CD4-positive, alpha-beta T cell treated with Interferon alpha-2 for 1 hour (primary cell): ENCODE measurements around the gene COL13A1.

ENCODE experiments used
- DNase-seq, 2 donors: peaks; one replicate each; pipeline ENCODE4 v3.0.0-alpha.2; 2020 to 2022

Gene COL13A1

GRCh38 chr10:69801434-69802315 is at the start of gene COL13A1:
COL13A1 (plus strand) TSS chr10:69801906; CDS start chr10:69802424, 518 bp downstream.
- no peak for DNase-seq

DNA sequence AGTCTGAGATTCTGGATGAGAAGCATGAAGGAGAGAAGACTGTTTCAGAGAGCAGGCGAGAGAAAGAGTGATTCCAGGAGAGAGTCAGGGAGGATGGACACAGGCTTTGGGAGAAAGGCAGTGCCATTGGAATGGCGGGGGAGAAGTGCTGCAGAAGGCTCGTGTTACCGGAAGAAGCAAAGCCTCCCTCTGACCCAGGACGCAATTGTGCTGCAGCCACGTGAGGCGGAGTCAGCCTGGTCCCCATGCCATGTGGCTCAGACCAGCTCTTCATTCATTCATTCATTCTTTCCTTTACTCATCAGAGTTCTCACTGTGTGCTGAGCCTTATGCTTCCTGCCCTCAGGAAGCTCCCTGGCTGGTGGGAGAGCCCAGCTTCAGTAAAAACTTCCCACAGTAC is 49.2 kb upstream of the COL13A1 start:
- no peak for DNase-seq

DNA sequence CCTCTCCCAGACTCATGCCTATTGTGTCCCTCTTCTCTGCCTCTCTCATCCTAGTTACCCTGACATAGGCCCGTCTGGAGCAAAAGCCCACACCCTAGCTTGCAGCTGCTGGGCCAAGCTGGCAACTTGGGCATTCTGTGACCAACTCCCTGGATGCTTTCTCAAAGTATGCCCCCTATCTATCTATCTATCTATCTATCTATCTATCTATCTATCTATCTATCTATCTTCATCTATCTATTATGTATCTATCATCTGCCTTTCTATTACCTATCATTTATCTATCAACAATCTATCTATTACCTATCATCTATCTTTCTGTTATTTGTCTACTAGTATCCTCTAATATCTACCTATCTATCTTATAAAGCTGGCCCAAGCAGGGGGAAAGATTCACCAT is 45.4 kb upstream of the COL13A1 start:
- DNase-seq = no peak

DNA sequence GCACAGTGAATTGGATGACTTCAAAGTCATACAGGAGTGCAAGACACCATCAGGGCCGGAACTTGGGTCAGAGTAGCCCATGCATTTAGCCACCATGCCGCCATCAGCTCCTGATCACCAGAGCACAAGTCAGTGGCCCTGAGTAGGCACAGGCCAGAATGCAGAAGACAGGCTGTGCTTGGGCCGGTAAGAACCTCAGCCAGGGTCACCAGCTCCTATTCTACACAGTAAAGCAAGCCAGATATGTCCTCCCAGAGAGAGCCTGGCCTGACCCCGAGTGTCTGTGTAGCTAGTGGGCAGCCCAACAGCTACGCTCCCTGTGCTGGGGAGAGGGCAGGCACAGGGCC is 44.5 kb upstream of the COL13A1 start:
- no peak for DNase-seq

DNA sequence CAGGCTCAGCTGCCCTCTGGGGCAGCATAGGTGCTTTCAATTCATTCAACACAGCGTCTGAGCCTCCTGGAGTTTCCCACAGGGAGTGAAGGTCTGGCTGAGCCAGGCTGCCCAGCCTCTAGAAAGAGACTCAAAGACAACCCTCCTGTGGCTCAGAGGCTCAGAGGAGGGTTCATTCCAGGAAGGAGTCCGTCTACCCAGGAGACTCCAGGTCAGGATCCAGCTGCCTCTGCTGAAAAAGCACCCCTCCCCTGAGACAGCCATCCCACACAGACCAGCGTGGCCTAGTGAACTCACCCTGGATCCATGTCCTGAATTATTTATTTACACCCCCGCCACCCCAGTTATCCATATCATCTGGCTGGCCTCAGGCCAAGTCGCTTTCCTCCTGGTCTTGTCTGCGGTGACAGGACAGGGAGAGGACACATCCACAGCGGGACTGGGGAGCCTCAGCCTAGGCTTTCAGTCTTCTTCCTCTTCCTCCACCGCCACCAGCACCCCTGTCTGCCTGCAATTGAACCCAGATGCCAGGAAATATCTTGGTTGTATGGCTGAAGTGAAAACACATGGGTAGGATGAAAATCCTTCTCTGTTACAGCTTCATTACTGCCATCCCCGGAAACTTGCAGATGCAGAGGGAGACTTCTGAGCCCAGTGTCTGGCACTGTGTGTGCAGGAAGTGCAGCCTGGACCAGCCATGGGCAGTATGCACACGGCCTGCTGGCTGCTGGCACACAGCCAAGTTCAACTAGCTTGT is 44.0 kb upstream of the COL13A1 start:
- no peak for DNase-seq

GRCh38 chr10:69758310-69758728 is 43.4 kb upstream of the COL13A1 start:
- DNase-seq = no peak

DNA sequence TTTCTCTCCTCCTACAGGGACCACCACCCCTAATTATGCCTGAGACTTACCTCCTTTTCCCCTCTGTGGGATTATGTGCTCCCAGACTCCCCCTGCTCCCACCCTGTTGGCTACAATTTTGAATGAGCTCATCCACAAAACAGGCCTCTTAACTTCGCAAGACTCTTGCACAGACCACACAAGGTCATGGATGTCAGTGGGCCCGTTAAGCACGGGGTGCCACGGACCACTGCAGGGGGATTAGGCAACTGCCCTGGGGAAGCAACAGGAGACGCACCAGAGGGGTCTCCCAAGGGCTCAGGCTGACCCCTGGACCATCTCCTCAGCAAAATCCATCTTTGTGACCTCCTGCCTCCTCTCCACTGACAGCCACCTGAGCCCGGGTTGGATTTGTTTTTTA is 42.1 kb upstream of the COL13A1 start:
- DNase-seq = no peak

DNA sequence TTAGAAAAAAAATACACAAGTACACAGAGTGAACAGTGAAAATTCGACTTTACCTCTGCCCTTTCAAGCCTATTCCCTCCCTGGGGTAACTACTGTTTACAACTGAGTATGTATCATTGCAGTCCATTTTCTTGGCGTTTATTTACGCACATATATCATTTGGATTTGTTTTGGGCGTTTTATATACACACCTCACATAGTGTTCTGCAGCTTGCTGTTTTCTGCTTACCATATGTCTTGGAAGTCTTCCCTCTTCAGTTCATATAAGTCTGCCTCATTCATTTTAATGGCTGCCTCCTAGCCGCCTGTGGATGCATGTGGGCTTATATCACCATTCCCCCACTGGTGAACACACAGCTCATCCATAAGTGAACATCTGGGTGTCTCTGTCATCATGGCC is 41.6 kb upstream of the COL13A1 start:
- no peak for DNase-seq

DNA sequence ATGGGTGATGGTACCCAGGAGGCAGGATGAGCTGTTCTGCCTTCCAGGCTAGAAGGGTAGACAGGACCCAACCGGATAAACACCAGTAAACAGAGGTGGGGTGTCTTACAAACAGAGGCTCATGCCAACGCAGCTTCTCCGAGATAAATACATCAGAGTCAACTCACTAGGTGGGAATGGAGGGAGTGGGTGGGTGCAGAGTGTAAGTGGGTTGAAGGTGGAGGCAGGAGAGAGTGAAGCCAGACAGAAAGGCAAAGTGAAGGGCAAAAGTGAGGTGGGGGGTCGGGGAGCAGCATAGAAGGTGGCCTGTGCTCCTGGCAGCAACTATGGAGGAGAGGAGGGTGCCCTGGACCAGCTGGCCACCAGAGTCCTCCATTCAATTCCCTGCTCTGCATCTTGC is 40.4 kb upstream of the COL13A1 start:
- no peak for DNase-seq

DNA sequence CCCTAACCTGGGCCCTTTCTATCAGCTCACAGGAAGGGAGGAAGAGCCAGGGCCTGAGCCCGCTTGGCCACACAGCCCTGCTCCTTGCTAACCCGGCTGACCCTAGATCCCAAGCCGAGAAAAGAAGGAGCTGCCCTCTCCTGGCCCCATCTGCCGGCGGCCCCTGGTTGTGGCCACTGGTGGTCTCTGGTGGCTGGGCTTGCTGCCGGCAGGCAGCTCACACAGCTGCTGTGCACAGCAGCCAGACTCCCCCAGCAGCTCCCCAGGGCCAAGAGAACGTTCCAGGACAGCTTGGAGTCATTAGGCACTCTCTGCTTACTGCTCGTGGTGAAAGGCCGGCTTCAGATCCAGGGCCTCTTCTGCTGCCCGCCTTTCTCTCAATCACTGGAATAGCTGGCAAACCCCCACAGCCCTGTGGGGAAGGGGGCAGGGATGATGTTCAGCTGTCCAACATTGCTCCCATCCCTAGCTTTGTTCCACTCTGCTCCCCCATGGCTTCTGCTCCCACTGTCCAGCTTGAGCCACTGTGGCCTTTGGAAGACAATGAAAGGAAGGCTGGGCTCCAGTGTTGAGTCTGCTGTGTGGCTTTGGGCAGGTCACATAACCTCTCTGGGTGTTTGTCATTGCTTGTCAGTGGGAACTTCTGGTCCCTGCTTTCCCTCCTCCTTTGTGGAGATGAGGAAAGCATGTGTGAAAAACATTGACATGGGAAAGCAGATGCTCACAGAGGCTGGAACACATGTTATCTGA is 35.4 kb upstream of the COL13A1 start:
- DNase-seq = no peak

GRCh38 chr10:69767793-69768192 is 33.9 kb upstream of the COL13A1 start:
- no peak for DNase-seq

- no peak for DNase-seq
Measured at GRCh38 chr10:69768386-69768785, 33.3 kb upstream of the COL13A1 start.

DNA sequence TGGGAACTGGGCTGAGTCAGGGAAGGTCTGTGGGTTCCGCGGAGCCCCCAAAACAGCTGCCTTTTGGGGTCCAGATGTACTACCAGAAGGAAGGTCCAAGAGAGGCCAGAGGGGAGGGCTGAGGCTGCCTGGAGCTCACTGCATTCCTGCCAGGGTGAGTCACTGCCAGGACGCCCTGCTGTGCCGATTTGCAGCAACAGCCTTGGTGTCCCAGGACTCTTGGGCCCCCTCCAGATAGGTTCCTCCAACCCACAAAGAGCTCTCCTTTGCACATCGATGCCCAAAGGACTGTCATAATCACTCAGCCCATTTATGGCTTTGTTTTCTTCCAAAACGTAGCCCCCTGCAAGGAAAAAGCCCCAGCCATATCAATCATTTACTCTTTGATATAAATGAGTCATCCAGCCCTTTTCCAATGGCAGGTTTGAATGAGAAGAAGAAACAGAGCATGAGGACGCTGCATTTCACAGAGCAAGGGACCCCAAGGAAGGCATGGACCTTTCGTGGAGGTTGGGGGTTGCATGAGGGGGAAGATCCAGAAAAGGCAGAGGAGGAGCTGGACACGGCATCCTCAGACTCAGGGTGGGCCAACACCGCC is 32.2 kb upstream of the COL13A1 start:
- no peak for DNase-seq

- DNase-seq = no peak
Measured at GRCh38 chr10:69772933-69773704, 28.6 kb upstream of the COL13A1 start.

- DNase-seq = no peak
Measured at GRCh38 chr10:69774596-69774995, 27.1 kb upstream of the COL13A1 start.

- DNase-seq = no peak
Measured at GRCh38 chr10:69780077-69780476, 21.6 kb upstream of the COL13A1 start.

DNA sequence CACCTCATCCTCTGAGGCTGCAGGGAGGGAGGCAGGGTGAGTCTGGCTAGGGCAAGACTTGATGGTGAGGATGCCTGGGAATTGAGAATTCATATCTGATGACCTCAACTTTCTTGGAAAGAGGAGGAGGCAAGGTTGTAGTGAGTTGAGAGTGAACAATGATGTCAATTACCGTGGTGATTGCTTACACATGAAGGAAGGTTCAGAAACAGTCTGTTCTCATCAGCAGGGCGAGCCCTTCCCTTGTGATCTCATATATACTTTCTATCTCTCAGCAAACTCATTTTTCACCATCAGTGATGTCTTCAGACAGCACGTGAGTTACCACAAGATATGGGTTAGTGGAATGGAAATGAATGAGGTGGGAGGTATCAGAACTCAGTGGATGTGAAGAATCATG is 20.1 kb upstream of the COL13A1 start:
- no peak for DNase-seq

DNA sequence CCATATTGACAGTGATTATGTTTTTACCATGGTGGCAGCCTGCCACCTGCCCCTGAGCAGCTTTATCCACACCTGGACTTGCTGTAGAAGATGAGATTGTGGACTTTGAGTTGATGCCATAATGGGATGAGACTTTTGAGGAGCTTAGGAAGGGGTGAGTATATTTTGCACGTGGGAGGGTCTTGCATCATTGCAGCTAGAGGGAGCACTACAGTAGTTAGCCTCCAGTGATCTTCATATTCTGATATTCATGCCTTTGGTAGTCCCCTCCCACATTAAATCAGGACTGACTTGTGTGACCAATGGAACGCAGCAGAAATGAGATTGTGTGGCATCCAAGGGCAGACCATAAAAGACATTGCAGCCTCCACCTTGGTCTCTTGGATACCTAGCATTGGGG is 18.2 kb upstream of the COL13A1 start:
- DNase-seq = no peak

DNA sequence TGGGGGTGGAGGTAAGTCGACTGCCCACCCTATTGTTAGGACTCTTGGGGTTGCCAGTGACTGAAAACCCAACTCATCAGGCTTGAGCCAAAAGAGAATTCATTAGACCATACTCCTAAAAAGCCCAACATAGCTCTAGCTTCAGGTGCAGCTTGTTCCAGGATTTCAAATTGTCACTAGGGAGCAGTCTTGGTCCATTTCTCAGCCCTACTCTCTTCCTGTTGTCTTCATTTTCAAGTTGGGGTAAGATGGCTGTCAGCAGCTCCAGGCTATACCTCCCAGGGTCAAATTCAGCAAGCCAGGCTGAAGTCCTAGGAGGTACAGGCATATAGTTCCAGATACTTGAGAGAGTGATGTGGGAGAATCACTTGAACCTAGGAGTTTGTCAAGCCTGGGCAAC is 14.9 kb upstream of the COL13A1 start:
- DNase-seq = no peak

GRCh38 chr10:69787681-69788080 is 14.0 kb upstream of the COL13A1 start:
- DNase-seq = no peak

GRCh38 chr10:69789164-69789576 is 12.5 kb upstream of the COL13A1 start:
- no peak for DNase-seq

GRCh38 chr10:69791812-69792211 is 9.9 kb upstream of the COL13A1 start:
- no peak for DNase-seq
